Measurements from ENCODE around the gene NOXA1.
"Not testable (repeated sequence)": the region's sequence is repeated elsewhere in the genome, so short reads cannot be mapped to it uniquely, and the experiment has no call there.

The NOXA1 gene

DNA sequence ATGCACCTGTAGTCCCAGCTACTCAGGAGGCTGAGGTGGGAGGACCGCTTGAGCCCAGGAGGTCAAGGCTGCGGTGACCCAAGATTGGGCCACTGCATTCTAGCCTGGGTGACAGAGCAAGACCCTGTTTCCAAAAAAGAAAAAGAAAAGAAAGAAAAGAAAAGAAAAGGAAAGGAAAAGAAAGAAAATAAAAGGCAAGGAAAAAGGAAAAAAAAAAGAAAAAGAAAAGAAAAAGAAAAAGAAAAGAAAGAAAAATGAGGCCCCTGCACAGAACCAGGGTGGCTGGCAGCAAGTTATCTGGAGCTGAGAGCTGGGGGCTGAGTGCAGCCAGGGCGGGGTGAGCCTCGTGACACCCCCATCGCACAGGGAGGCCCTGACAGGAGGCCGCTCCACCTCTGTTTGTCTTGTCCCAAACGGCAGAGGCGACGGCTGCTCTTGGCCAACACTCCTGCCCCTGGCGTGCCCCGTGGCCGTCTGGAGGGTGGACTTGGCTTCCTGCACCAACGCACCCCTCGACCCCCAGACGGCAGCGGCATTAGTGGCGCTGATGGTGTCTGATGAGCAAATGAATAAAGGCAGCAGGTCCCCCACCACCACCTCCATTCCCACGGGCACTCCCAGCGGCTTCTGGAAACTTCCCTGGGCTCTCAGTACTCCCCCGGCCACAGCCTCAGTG, 17.0 kb upstream of the NOXA1 start:
- no peak for DNase-seq

GRCh38 chr9:137406876-137407589, 16.2 kb upstream of the NOXA1 start:
- peak; percentile 93 for DNase-seq

DNA sequence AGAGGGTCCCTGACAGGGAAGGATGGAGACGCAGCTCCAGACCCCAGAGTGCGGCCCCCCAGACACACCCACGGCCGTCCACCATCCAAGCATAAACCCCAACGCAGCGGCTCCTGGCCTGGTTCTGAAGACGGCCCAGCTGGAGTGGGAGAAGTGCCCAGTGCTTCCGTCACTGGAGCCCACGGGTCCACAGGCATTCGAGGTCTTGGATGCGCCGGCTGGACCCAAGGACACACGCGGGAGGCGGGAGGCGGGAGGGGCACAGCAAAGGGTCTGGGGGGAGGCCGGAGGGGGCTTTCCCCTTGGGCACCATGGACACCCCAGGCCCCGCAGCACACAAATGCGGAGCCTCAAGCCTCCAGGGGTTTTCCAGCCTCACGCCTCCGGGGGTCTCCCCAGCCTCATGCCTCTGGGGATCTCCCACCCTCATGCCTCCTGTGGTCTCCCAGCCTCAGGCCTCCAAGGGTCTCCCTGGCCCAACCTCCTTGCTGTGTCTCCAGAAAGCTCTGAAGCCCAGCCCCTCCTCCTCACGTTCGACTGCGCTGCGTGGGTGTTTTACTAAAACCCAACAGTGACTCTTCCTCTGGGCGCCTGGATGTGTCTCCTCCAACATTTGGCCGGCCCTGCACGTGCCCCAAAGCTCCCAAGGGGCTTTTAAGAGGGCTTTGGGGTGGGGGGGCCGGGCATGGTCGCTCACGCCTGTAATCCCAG, 15.4 kb upstream of the NOXA1 start:
- DNase-seq, result no peak

GRCh38 chr9:137408651-137409405, 14.4 kb upstream of the NOXA1 start:
- no peak for DNase-seq

DNA sequence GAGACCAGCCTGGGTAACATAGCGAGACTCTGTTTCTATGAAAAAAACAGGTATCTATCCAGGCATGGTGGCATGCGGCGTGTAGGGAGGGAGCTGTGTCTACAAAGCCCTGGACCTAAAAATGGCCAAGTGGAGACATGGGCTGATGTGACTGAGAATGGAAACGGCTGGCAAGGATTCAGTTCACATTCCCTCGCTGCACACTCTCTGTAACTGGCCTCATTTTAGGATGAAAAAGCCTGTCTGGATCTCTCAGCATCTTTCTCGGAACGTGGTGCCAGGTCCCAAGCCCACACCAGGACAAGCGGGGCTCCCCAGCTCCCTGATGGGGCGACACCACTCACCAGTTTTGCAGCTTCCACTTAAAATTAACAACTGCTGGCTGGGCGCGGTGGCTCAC, 13.7 kb upstream of the NOXA1 start:
- no peak for DNase-seq

DNA sequence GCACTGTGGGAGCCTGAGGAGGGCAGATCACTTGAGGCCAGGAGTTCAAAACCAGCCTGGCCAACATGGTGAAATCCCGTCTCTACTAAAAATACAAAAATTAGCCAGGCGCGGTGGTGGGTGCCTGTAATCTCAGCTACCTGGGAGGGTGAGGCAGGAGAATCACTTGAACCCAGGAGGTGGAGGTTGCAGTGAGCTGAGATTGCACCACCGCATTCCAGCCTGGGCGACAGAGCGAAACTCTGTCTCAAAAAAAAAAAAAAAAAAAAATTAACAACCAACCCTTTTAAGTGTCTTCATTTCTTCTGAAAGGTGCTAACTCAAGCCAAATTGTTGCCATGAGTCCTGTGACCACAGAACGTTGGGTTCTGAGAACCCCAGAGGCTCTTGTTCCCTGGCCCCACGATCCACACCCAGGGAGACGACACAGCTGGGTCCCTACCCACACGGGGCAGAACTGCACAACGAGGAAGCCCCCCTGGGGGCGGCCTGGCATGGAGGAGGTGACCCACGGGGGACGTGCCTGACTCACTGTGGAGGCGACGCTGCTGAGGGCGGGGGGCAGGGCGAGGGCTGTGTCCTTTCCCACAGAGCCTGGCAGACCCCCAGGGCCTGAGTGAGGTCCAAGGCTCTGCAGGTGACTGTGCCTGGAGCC, 12.8 kb upstream of the NOXA1 start:
- not testable (repeated sequence) for DNase-seq

- DNase-seq, result no peak
These were observed 12.3 kb upstream of the NOXA1 start for GRCh38 chr9:137410891-137411249.

DNA sequence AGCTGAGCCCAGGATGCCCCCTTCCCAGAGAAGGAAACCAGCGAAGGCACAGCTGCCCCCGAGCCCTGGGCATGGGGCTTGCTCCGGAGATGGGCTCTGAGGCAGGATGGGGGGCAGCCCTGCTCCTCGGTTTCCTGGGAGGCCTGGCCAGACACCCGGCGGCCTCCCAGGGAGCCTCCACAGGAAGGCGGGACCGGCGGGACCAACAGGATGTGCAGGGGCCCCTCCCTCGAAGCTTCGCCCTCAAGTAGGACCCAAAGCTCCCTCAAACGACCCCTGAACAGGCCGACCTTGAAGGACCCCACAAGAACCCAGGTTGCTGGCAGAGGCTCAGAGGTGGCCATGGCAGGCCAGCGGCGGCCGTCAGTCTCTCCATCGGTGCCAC, 11.9 kb upstream of the NOXA1 start:
- DNase-seq, result no peak

GRCh38 chr9:137411645-137412380, 11.4 kb upstream of the NOXA1 start:
- no peak for DNase-seq

DNA sequence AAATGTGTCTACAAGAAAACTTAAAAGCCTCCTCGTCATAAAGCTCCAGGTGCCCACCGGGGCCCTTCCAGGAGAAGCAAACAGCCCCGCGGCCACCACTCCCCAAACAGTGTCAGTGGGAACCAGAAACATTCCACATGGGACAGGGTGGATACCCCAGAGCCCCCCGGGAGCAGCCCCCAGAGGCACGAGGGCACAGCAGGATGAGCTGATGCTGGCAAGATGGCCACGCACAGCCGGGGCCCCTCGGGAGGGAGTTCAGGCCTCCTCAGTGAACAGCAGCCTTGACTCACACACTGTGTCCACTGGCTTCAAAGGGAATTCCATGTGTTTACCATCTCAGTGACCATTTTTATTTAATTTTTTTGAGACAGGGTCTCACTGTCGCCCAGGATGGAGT, 10.8 kb upstream of the NOXA1 start:
- no peak for DNase-seq

DNA sequence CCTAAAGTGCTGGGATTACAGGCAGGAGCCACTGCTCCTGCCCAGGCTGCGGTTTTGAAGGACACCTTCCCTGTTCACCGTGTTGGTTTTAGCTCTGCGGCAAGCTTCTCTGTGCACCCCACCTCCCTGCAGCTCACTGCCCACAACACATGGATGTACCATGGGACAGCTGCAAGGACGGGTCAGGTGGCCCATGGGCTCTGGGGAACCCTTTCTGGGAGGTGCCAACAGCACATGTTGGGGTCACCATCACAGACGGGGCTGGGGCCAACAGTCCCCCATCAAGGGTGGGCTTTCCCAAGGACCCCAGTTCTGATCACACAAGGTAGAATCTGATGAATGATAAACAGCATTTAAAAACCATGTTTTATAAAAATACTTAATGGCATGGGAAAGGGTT, 7.7 kb upstream of the NOXA1 start:
- DNase-seq, result no peak

DNA sequence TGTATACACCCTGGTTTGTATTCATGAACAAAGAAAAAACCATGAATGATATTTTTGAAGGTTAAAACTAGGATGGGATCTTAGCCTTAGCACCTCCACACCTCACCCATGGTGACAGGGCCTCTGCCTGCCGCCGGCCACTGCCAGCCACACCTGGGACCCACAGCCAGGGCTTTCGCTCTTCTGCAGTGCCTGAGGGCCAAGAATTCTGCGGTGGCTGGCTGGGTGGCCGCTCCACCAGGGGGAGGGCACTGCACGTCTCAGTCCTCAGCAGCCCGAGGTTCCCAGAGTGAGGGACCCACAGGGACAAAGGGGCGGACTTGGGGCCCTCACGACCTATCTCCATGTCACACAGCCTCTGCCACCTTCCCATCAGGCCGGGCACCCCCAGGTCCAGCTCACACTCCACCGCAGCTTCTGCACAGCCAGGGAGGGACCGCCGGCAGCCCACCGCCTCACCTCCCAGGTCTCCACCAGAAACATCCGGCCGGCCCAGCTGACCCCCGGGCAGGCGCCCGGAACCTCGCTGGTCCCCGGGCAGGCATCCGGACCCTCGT, 7.1 kb upstream of the NOXA1 start:
- DNase-seq, result no peak

GRCh38 chr9:137416563-137417151, 6.5 kb upstream of the NOXA1 start:
- DNase-seq, result no peak

- DNase-seq, result no peak
These were observed 5.8 kb upstream of the NOXA1 start for GRCh38 chr9:137417161-137418021.

DNA sequence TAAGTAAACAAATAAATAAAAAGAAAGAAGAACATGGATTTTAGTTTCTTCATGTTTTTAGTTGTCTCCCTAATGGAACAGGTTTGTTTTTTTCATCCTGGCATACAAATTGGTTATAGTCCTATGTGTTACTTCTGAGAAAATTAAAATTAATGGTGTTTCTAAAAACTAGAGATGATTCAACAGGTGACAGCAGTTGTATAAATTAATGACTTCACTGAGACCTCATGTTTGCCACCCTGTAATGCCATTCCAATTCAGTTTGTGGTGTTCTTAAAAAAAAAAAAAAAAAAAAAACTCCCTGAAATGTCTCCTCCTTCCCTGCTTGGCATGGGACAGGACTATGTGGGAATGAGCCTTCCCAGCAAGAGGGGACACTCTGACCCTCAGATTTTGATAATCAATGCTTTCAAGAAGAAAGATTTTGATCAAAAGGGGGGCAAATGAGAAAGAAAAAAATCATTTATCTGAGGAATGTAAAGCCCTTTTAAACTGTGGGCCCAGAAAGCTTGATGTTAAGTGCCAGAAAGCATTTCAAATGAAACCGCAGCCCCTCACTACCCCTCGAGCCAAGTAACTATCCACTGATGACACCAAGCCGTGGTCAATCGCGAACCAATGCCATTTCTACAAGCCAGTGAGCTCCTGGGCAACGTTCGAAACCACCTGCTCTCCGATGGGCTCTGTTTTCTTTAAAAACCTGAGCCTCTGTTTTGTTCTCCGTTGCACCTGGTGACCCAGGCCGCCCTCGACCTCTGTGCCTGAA, 1.2 kb upstream of the NOXA1 start:
- DNase-seq, result no peak

- DNase-seq, result no peak
These were observed 510 bp downstream of the NOXA1 start for GRCh38 chr9:137423514-137424291.

- no peak for DNase-seq
These were observed 3.0 kb downstream of the NOXA1 start for GRCh38 chr9:137426018-137426681.
